Stimulated activated CD4-positive, alpha-beta T cell treated with anti-CD3 and anti-CD28 coated beads, Interleukin-15, amount 100 ng/mL, for 24 hours (primary cell): ENCODE measurements around the gene PHACTR3.

Experiments
- DNase-seq: peaks from one replicate; pipeline ENCODE4 v3.0.0-alpha.2; 2020

PHACTR3 gene

GRCh38 chr20:59821788-59822187 is 217.4 kb downstream of the PHACTR3 start:
- no peak for DNase-seq

GRCh38 chr20:59822291-59823029 is 218.1 kb downstream of the PHACTR3 start:
- DNase-seq = no peak

DNA sequence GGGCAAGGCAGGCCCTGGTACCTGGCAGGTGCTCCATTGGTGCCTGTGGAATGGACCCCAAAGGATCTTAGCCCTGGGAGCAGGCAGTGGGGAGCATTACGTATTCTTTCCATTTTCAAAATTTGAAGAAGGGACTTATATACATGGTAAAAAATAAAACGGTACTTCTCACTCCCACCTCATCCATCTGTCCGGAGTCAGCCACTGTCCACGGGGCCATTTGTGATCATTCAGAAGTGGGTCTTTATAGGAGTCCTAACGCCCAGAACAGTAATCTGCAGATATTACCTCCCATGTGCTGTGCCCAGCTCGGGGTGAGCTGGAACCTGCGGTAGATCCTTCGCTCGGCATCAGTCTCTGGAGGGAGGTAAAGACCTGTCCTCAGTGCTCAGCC is 218.7 kb downstream of the PHACTR3 start:
- no peak for DNase-seq

GRCh38 chr20:59823491-59824259 is 219.3 kb downstream of the PHACTR3 start:
- DNase-seq = no peak

DNA sequence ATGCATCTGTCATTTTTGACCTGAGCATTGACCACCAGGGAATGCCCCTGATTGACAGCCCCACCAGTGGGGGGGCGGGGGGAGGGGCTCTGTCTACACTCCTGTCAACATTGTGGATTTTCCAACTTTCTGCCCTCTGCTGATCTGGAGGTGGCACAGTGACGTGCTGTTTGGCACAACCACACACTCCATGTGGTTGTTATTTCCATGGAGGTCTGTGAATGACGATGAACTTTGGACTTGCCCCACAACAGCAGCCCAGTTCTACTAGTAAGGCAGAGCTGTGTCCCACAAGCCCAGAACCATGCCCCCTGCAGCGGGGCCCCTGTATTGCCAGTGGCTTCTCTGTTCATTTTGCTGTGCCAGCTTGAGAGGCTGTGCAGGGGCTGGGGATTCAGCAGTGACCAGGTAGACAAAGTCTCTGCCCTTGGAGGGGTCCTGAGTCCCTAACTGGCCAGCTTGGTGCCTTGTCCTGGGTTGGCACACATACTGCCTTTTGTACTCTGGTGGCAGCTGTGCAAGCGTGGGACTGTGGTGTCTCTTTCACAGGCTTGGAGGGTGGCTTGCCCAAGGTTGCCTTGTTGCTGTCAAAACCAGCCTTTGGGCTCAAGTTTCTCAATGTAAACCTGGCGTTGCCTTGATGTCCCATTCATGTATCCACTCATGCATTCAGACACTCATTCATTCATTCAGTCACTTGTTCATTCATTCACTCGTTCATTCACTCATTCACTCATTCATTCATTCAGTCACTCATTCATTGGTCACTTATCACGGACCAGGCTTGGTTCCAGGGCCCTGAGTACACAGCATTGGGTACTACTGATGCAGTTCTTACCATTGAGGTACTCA is 220.6 kb downstream of the PHACTR3 start:
- no peak for DNase-seq

DNA sequence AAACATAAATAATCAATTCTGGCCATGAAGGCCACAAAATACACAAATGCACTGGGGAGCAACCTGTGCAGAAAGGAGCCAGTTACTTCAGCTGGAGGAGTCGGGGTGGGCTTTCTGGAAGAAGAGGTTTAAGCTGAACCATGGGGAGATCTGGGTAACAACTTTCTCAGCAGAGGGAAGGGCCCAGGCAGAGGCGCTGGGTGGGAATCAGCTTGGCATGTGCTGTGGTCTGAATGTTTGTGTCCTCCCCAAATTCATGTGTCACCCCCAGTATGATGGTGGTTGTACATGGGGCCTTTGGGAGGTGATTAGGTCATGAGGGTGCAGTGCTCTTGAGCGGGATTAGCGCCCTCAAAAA is 221.2 kb downstream of the PHACTR3 start:
- DNase-seq = no peak

GRCh38 chr20:59825944-59826759 is 221.8 kb downstream of the PHACTR3 start:
- DNase-seq = no peak

DNA sequence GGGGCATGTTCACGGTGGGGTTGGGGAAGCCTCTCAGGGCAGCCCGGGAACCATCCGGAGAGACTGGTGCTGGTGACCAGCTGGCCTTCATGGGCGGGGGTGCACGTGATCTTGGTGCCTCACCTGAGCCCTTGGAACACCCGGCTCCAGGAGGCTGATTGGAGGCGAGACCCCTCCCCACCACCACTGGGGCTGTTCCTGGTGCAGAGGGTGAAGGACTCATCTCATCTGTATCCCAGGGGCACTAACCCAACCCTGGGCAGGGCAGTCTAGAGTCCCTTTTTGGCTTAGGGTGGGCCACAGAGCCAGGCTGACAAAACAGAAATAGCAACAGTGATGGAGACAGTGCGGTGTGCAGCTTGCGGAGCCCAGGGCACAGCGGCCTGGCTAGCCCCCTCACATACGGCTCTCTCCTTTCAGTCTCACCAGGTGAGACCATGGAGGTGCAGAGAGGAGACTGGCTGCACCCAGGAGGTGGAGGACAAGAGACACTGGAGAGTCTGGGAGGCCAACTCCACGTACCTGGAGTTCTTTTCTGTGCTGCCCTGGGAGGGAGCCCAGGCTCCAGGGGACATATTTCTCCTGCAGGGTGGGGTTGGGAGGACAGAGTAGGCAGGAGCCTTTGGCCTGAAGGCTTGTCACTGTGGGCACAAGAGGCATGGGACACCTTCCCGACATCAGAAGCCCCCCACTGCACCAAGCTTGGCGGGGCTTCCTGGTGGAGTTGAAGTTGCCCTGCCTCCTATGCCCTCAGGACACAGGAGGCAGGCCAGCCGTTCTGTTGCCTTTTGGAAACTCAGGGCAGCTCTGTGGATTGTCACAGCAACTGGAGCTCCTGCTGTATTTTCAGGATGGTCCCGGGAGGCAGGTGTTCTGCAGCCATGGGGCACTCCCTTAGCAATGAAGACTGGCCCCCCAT is 223.1 kb downstream of the PHACTR3 start:
- DNase-seq = no peak

- DNase-seq = no peak
These were observed 224.0 kb downstream of the PHACTR3 start for GRCh38 chr20:59828125-59829053.

- DNase-seq = no peak
These were observed 224.9 kb downstream of the PHACTR3 start for GRCh38 chr20:59829054-59829785.

DNA sequence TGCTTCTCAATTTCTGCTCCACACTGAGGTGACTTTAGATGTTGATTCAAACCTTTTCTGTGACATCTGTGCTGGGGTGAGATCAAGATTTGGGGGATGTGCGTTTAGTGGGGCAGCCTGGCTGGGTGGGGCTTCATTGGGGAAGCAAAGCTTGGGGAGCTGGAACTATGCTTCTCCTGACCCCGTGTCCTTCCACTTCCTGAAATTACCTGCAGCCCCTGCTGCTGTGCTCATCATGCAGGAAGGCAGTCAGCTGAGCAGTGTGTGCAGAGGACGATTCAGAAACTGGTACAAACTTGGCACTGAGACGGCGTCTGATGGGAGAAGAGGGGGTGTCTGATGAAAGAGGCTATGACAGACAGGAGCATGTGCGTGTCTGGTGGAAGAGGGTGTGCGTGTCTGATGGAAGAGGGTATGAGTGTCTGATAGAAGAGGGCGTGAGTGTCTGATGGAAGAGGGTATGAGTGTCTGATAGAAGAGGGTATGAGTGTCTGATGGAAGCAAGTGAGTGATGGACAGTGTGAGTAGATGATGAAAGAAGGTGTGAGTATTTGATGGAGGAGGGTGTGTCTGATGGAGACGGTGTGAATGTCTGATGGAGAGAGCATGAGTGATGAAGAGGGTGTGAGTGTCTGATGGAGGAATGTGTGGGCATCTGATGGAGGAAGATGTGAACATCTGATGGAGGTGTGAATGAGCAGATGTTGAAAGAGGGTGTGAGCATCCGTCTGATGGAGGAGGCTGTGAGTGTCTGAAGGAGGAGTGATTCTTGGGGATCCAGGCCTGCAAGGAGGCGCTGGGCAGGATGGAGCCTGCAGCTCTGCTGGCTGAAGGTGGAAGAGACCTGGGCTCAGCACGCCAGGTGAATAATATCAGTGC is 225.7 kb downstream of the PHACTR3 start:
- no peak for DNase-seq

DNA sequence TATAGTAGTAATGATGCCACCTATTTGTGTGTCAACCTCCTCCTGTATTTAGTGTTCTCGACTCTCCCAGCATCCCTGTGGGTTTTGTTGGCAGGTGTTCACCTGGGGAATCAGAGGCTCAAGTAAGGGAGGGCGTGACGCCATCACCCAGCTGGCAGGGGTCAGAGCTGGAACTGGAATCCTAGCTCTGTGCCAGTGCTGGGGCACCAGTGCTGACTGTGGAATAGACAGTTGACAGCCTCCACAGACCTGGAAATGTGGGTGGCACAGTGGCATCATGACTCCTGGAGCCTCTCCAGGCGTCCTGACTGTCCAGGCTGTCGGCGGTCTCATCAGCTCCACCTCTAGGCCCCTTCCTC is 226.3 kb downstream of the PHACTR3 start:
- no peak for DNase-seq

DNA sequence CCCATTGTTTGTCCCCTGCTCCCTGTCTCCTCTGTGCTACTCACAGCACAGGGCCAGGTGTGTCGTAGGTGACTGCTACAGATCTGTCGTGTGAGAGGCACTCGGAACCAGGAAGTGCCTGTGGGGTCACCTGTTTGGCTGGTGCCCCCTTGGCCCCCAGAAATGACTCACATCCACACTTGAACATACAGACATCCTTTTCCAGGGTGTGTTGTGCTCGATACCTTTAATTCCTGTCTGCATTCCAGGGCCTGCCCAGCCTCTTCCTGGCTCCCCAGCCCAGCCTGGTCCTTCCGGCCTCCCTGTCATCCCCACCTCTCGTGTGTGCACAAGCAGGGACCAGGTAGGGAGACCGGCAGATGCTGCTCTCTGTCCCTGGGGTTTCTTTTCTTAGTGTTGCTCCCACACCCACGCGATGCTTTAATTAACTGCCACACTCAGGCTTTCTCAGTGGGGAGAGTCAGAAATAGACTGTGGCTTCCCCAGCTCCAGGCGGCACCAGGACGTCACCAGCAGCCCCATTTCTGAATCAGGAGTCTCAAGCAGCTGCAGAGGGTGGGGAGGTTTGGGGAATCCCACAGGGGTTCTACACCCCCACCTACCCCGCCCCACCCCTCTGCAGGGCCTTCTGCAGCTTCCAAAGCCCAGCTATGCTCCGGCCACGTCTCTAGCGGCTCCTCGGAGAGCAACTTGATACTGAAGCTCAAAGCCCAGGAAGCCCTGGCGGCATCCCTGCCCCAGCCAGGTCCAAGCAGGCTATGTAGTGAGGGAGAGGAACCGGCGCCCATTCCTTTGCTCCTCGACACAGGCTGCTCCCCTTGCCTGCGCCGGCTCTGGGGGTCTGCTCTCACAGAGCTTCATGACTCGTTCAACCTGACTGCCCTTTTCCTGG is 226.9 kb downstream of the PHACTR3 start:
- no peak for DNase-seq

- DNase-seq = no peak
These were observed 227.6 kb downstream of the PHACTR3 start for GRCh38 chr20:59831916-59832270.

GRCh38 chr20:59832406-59833363 is 228.3 kb downstream of the PHACTR3 start:
- DNase-seq = no peak

- no peak for DNase-seq
These were observed 230.7 kb downstream of the PHACTR3 start for GRCh38 chr20:59835057-59835447.
